Activated CD8-positive, alpha-beta T cell treated with anti-CD3 and anti-CD28 coated beads, Interleukin-2, amount 10 ng/mL, durations not matched to agents 7 days and 5 days (primary cell): Measurements from ENCODE around the gene ATIC. TPM values are rescaled to one million over a fixed set of nuclear protein-coding genes. Genes with fewer than 3 reads are reported as not detected.
"Not testable (repeated sequence)": the region's sequence is repeated elsewhere in the genome, so short reads cannot be mapped to it uniquely, and the experiment has no call there.

Experiments
- ATAC-seq: fragments of 150-1000 bp; cut with Tn5 transposase; one replicate; pipeline ENCODE4 v1.10.0; 2021; ENCODE audit warnings: moderate library complexity
- CTCF ChIA-PET: fragments of 350-600 bp; sonication (Branson Sonifier 250); formaldehyde crosslinking; loops from one replicate; lab custom pipeline; 2021; ENCODE audit warnings: antibody characterized with exemption; lab: Charles Lee
- POLR2A ChIA-PET: fragments of 350-600 bp; sonication (Branson Sonifier 250); formaldehyde crosslinking; loops from one replicate; lab custom pipeline; 2021; ENCODE audit warnings: antibody characterized with exemption; lab: Charles Lee
- DNase-seq: peaks from one replicate; pipeline ENCODE4 v3.0.0-alpha.2; 2020
- H3K27ac Mint-ChIP-seq: one replicate; pipeline ENCODE4 v1.8.0; 2021; ENCODE audit warnings: mild to moderate bottlenecking, mixed read lengths
- H3K27me3 Mint-ChIP-seq: one replicate; pipeline ENCODE4 v1.8.0; 2021; ENCODE audit warnings: low read depth, mixed read lengths
- H3K36me3 Mint-ChIP-seq: one replicate; pipeline ENCODE4 v1.8.0; 2021; ENCODE audit warnings: low read depth, mixed read lengths
- H3K4me1 Mint-ChIP-seq: one replicate; pipeline ENCODE4 v1.8.0; 2021; ENCODE audit warnings: low read depth, mixed read lengths
- H3K4me3 Mint-ChIP-seq: one replicate; pipeline ENCODE4 v1.8.0; 2021; ENCODE audit warnings: mild to moderate bottlenecking, mixed read lengths
- H3K9me3 Mint-ChIP-seq: one replicate; pipeline ENCODE4 v1.8.0; 2022; ENCODE audit warnings: mixed read lengths; ENCODE audit not compliant: insufficient read depth
- total RNA-seq, 2 experiments: library from RNA; stranded (reverse); gene quantifications; one replicate each; pipeline ENCODE4 v1.2.3, GENCODE V29; 2021

Gene ATIC
- total RNA-seq, 2 experiments from 2014 or later, result 170 to 182 TPM

- Mint-ChIP-seq H3K4me3 (no peak overlapping the region), H3K4me1 (no peaks in the 10 kb centered on the region), H3K27ac (no peak overlapping the region), H3K9me3 (no peaks in the 10 kb centered on the region), H3K27me3 (no peaks in the 10 kb centered on the region), H3K36me3 (peaks cover 30% of the 10 kb centered on the region)
- CTCF ChIA-PET, result no interaction called here
- POLR2A ChIA-PET, result no interaction called here
- ATAC-seq (no peak), DNase-seq (no peak)
These were observed 43.9 kb downstream of the ATIC start for GRCh38 chr2:215355801-215356200.

GRCh38 chr2:215356334-215356947 is 44.6 kb downstream of the ATIC start:
- CTCF ChIA-PET, result no interaction called here
- no peaks in the 10 kb centered on the region for H3K27me3 Mint-ChIP-seq
- no peaks in the 10 kb centered on the region for H3K9me3 Mint-ChIP-seq
- H3K36me3 Mint-ChIP-seq, result peaks cover 25% of the 10 kb centered on the region
- H3K4me3 Mint-ChIP-seq, result no peak overlapping the region
- DNase-seq, result no peak
- POLR2A ChIA-PET, result no interaction called here
- H3K4me1 Mint-ChIP-seq, result no peaks in the 10 kb centered on the region
- H3K27ac Mint-ChIP-seq, result no peak overlapping the region
- ATAC-seq, result no peak

GRCh38 chr2:215356948-215357461 is 45.1 kb downstream of the ATIC start:
- no peak overlapping the region for H3K27ac Mint-ChIP-seq
- no peaks in the 10 kb centered on the region for H3K9me3 Mint-ChIP-seq

GRCh38 chr2:215357660-215358059 is 45.8 kb downstream of the ATIC start:
- Mint-ChIP-seq H3K9me3 (no peaks in the 10 kb centered on the region), H3K36me3 (peaks cover 24% of the 10 kb centered on the region), H3K4me3 (no peak overlapping the region), H3K27me3 (no peaks in the 10 kb centered on the region), H3K4me1 (no peaks in the 10 kb centered on the region), H3K27ac (no peak overlapping the region)
- ChIA-PET POLR2A (interaction anchor here (0.6 kb wide), 1 partner anchor 178 kb away, joined by 3 read pairs; no protein-coding TSS in a partner anchor), CTCF (no interaction called here)
- no peak for DNase-seq
- no peak for ATAC-seq

More at GRCh38 chr2:215356948-215357461, 45.1 kb downstream of the ATIC start:
- DNase-seq, result no peak
- Mint-ChIP-seq H3K4me3 (no peak overlapping the region), H3K36me3 (peaks cover 20% of the 10 kb centered on the region), H3K4me1 (no peaks in the 10 kb centered on the region), H3K27me3 (no peaks in the 10 kb centered on the region)
- POLR2A ChIA-PET, result interaction anchor here (0.6 kb wide), 1 partner anchor 178 kb away, joined by 3 read pairs; no protein-coding TSS in a partner anchor
- CTCF ChIA-PET, result no interaction called here
- no peak for ATAC-seq

- ChIA-PET CTCF (no interaction called here), POLR2A (no interaction called here)
- H3K4me1 Mint-ChIP-seq, result no peaks in the 10 kb centered on the region
- H3K4me3 Mint-ChIP-seq, result no peak overlapping the region
- no peak for DNase-seq
- H3K27me3 Mint-ChIP-seq, result no peaks in the 10 kb centered on the region
- no peak overlapping the region for H3K27ac Mint-ChIP-seq
- no peaks in the 10 kb centered on the region for H3K9me3 Mint-ChIP-seq
- peaks cover 22% of the 10 kb centered on the region for H3K36me3 Mint-ChIP-seq
- no peak for ATAC-seq
These were observed 46.5 kb downstream of the ATIC start for GRCh38 chr2:215358312-215358845.

GRCh38 chr2:215358891-215359575 is 47.2 kb downstream of the ATIC start:
- no peaks in the 10 kb centered on the region for H3K9me3 Mint-ChIP-seq
- no peaks in the 10 kb centered on the region for H3K4me1 Mint-ChIP-seq
- POLR2A ChIA-PET, result no interaction called here
- H3K27ac Mint-ChIP-seq, result no peak overlapping the region
- no peaks in the 10 kb centered on the region for H3K27me3 Mint-ChIP-seq
- CTCF ChIA-PET, result no interaction called here
- DNase-seq, result no peak
- no peak for ATAC-seq
- H3K36me3 Mint-ChIP-seq, result peaks cover 28% of the 10 kb centered on the region
- no peak overlapping the region for H3K4me3 Mint-ChIP-seq

- DNase-seq (no peak), ATAC-seq (no peak)
- POLR2A ChIA-PET, result no interaction called here
- CTCF ChIA-PET, result no interaction called here
- Mint-ChIP-seq H3K4me1 (no peaks in the 10 kb centered on the region), H3K36me3 (peaks cover 29% of the 10 kb centered on the region), H3K4me3 (no peak overlapping the region), H3K27ac (no peak overlapping the region), H3K27me3 (no peaks in the 10 kb centered on the region), H3K9me3 (no peaks in the 10 kb centered on the region)
These were observed 47.7 kb downstream of the ATIC start for GRCh38 chr2:215359576-215359922.

GRCh38 chr2:215360059-215360458 is 48.2 kb downstream of the ATIC start:
- H3K4me1 Mint-ChIP-seq, H3K27me3 Mint-ChIP-seq, POLR2A ChIA-PET, DNase-seq, CTCF ChIA-PET, H3K27ac Mint-ChIP-seq, ATAC-seq, H3K4me3 Mint-ChIP-seq, H3K9me3 Mint-ChIP-seq: not testable (repeated sequence)
- peaks cover 31% of the 10 kb centered on the region for H3K36me3 Mint-ChIP-seq

- Mint-ChIP-seq H3K4me1 (no peaks in the 10 kb centered on the region), H3K9me3 (no peaks in the 10 kb centered on the region), H3K36me3 (peaks cover 30% of the 10 kb centered on the region), H3K27ac (no peak overlapping the region), H3K27me3 (no peaks in the 10 kb centered on the region), H3K4me3 (no peak overlapping the region)
- ChIA-PET CTCF (no interaction called here), POLR2A (no interaction called here)
- no peak for ATAC-seq
- no peak for DNase-seq
These were observed 48.7 kb downstream of the ATIC start for GRCh38 chr2:215360596-215360995.

GRCh38 chr2:215361211-215361875 is 49.5 kb downstream of the ATIC start:
- CTCF ChIA-PET, result interaction anchor here (0.6 kb wide), 1 partner anchor 64 kb away, joined by 3 read pairs; no protein-coding TSS in a partner anchor
- no peak overlapping the region for H3K4me3 Mint-ChIP-seq

GRCh38 chr2:215361876-215362561 is 50.2 kb downstream of the ATIC start:
- Mint-ChIP-seq H3K36me3 (peaks cover 32% of the 10 kb centered on the region), H3K4me1 (no peaks in the 10 kb centered on the region), H3K4me3 (no peak overlapping the region), H3K27me3 (no peaks in the 10 kb centered on the region), H3K27ac (no peak overlapping the region), H3K9me3 (no peaks in the 10 kb centered on the region)
- ChIA-PET POLR2A (no interaction called here), CTCF (no interaction called here)
- DNase-seq (no peak), ATAC-seq (no peak)

More at GRCh38 chr2:215361211-215361875, 49.5 kb downstream of the ATIC start:
- no peak overlapping the region for H3K27ac Mint-ChIP-seq
- H3K36me3 Mint-ChIP-seq, result peaks cover 31% of the 10 kb centered on the region
- DNase-seq (no peak), ATAC-seq (no peak)
- H3K27me3 Mint-ChIP-seq, result no peaks in the 10 kb centered on the region
- H3K4me1 Mint-ChIP-seq, result no peaks in the 10 kb centered on the region
- no peaks in the 10 kb centered on the region for H3K9me3 Mint-ChIP-seq
- POLR2A ChIA-PET, result no interaction called here
